ENCODE results near the gene ARID3A.
A peak's percentile ranks its signal among the peaks of the same experiment; 100 is the strongest.
"Not testable (repeated sequence)": the region's sequence is repeated elsewhere in the genome, so short reads cannot be mapped to it uniquely, and the experiment has no call there.

The ARID3A gene

DNA sequence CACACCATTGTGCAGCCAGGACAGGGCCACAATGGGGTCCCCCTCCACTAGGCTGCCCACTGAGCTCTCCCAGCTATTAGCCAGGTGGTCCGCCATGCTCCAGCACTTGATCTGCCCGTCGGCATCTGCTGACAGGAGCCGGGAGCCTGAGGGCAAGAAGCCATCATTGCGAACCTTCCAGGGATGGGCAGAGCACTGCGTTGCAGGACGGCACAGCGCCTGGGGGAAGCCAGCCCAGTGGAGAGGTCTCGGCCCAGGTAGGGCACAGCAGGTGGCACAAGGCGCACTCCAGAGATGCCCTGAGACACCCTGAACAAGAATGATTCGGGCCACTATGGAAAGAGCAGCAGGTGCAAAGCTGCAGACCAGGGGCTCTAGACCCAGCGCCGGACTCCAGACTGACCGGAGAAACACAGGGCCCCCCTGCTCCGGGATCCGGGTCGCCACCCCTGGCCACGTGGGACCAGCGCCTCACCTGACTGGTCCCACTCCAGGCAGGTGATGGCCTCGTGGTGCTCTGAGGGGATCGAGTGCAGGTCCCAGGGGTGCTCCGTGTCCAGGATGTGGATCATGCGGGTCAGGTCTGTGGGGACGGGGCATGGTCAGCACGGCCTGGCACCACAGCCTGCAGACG lies 36.1 kb upstream of the ARID3A start:
- no peak for TF ChIP-seq Cebpa-rat (IDR thresholded peaks at IDR 0.05)
- 0 out of 22 replicates have a peak overlapping the region, but pooled peaks of 1 of the 11 experiments have one; percentile 3 for H3K9ac ChIP-seq
- peaks cover 6 to 25% (median 13%) of the 10 kb centered on the region in 10 experiments; a peak in 18 of 20 replicates for H3K4me1 ChIP-seq
- H3K9me3 ChIP-seq (replicated peaks in 1 of 11): no peaks in the 10 kb centered on the region
- no peaks in the 10 kb centered on the region for H3K27me3 ChIP-seq
- H3K27ac ChIP-seq: no peak overlapping the region
- H3K4me2 ChIP-seq: no peak overlapping the region
- H3K4me3 ChIP-seq: no peak overlapping the region
- peaks cover 52 to 65% (median 63%) of the 10 kb centered on the region in 11 experiments for H3K36me3 ChIP-seq
- peaks cover 0 to 71% (median 33%) of the 10 kb centered on the region in 11 experiments; a peak in 15 of 22 replicates for H4K20me1 ChIP-seq

DNA sequence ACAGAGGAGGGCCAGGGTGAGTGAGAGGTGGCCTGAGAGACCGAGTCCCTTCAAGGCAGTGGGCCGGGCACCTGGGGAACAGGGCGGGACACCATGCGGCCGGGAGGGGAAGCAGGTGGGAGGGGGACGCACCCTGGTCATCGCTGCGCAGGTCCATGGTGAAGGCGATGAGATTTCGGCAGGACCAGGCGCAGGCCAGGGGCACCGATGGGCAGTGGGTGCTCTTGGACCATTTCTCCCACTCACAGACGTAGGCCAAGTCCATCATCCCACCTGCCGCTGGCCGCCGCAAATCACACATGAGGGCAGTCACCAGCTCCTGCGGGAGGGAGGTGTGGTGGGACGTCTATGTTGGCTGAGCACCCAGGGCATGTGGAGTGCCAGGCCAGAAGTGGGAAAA lies 35.0 kb upstream of the ARID3A start:
- H3K36me3 ChIP-seq: peaks cover 42 to 57% (median 53%) of the 10 kb centered on the region in 11 experiments
- no peak for TF ChIP-seq Cebpa-rat (IDR thresholded peaks at IDR 0.05)
- H3K9ac ChIP-seq: peak overlapping the region in 4 of 11 experiments; percentile 18 to 34 (median 24); a peak in 3 of 22 replicates
- peaks cover 0 to 61% (median 33%) of the 10 kb centered on the region in 11 experiments; a peak in 15 of 22 replicates for H4K20me1 ChIP-seq
- no peaks in the 10 kb centered on the region for H3K27me3 ChIP-seq
- peak overlapping the region in 2 of 11 experiments; percentile 25 to 86; a peak in 1 of 22 replicates for H3K4me2 ChIP-seq
- H3K4me1 ChIP-seq: peaks cover 6 to 25% (median 13%) of the 10 kb centered on the region in 10 experiments; a peak in 18 of 20 replicates
- H3K4me3 ChIP-seq: no peak overlapping the region
- H3K9me3 ChIP-seq (replicated peaks in 1 of 11): no peaks in the 10 kb centered on the region
- H3K27ac ChIP-seq: no peak overlapping the region

DNA sequence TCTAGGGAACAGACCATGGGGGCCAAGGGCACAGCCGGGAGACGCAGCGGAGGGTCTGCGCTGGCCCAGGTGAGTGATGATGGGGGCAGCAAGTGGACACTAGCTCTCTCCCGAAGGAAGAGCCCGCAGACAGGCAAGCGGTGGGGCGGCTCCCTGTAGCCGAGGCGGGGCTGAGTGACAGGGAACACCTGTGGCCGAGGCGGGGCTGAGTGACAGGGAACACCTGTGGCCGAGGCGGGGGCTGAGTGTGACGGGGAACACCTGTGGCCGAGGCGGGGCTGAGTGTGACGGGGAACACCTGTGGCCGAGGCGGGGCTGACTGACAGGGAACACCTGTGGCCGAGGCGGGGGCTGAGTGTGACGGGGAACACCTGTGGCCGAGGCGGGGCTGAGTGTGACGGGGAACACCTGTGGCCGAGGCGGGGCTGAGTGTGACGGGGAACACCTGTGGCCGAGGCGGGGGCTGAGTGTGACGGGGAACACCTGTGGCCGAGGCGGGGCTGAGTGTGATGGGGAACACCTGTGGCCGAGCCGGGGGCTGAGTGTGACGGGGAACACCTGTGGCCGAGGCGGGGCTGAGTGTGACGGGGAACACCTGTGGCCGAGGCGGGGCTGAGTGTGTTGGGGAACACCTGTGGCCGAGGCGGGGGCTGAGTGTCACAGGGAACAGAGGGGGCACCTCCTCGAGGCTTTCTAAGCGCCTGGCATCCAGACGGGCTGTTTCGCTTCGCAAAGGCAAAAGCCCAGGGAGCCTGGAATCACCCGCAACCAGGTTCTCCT lies 34.2 kb upstream of the ARID3A start:
- peaks cover 42 to 57% (median 51%) of the 10 kb centered on the region in 11 experiments for H3K36me3 ChIP-seq

DNA sequence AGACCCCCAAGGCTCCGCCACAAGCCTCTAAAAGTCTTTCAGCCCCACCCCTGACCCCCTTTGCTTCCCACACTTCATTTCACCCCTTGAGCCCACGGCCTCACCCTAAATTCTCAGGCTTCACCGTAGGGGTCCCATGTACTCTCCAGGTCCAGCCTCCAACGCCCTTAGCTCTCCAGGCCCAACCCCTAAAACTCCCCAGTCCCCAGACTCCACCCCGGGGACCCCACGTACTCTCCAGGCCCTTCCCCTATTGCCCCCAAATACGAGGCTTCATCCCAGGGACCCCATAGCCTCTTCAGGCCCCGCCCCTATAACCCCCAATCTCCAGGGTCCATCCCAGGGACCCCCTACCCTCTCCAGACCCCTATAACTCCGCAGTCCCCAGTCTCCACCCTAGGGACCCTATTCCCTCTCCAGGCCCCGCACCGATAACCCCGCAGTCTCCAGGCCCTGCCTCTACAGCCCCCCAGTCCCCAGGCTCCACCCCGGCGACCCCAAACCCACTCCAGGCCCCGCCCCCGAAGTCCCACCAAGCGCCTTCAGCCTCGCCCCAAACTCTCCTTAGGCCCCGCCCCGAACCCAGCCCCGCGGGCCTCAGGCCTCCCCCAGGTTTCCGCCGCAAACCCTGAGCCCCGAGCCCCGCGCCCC lies 33.5 kb upstream of the ARID3A start:
- peaks cover 0 to 57% (median 33%) of the 10 kb centered on the region in 11 experiments; a peak in 15 of 22 replicates for H4K20me1 ChIP-seq
- H3K9me3 ChIP-seq (replicated peaks in 1 of 11): no peaks in the 10 kb centered on the region
- no peak for TF ChIP-seq Cebpa-rat (IDR thresholded peaks at IDR 0.05)
- H3K4me1 ChIP-seq: peaks cover 6 to 25% (median 13%) of the 10 kb centered on the region in 10 experiments; a peak in 18 of 20 replicates
- H3K4me2 ChIP-seq: peak overlapping the region; percentile 84 to 93 (median 88)
- H3K27me3 ChIP-seq: no peaks in the 10 kb centered on the region
- peak overlapping the region; percentile 91 to 97 (median 93) for H3K9ac ChIP-seq
- H3K36me3 ChIP-seq: peaks cover 42 to 57% (median 51%) of the 10 kb centered on the region in 11 experiments
- peak overlapping the region; percentile 71 to 90 (median 78) for H3K4me3 ChIP-seq
- H3K27ac ChIP-seq: peak overlapping the region; percentile 90 to 97 (median 95)

More for the DNA sequence above, 34.2 kb upstream of the ARID3A start:
- H3K4me2 ChIP-seq: peak overlapping the region; percentile 84 to 93 (median 88)
- peaks cover 0 to 59% (median 33%) of the 10 kb centered on the region in 11 experiments; a peak in 15 of 22 replicates for H4K20me1 ChIP-seq
- not testable (repeated sequence) for H3K9me3 ChIP-seq (replicated peaks in 1 of 11); H3K27me3 ChIP-seq
- peak overlapping the region; percentile 91 to 97 (median 93) for H3K9ac ChIP-seq
- peak overlapping the region; percentile 71 to 90 (median 78) for H3K4me3 ChIP-seq
- peak overlapping the region in 9 of 11 experiments; percentile 90 to 97 (median 95); a peak in 15 of 22 replicates for H3K27ac ChIP-seq
- H3K4me1 ChIP-seq: peaks cover 6 to 25% (median 13%) of the 10 kb centered on the region in 10 experiments; a peak in 18 of 20 replicates

DNA sequence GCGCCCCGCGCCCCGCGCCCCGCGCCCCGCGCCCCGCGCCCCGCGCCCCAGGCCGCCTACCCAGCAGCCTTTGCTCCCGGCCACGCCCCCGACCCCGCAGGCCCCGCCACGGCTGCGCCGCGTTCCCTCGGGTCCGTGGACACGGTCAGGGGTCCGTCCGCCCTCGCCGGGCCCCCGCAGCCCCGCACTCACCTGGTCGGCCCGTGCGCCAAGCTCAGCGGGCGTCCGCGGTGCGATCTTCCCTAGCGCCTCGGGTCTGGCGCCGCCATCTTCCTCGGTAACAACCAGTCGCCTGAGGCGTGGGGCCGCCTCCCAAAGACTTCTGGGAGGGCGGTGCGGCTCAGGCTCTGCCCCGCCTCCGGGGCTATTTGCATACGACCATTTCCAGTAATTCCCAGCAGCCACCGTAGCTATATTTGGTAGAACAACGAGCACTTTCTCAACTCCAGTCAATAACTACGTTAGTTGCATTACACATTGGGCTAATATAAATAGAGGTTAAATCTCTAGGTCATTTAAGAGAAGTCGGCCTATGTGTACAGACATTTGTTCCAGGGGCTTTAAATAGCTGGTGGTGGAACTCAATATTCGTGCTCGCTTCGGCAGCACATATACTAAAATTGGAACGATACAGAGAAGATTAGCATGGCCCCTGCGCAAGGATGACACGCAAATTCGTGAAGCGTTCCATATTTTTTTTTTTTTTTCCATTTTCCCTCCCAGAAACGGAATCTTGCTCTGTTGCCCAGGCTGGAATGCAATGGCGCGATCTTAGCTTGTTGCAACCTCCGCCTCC lies 32.7 kb upstream of the ARID3A start, which contains the start of the genes MED16 and RNU6-9:
MED16 (minus strand) TSS at position 294 of the 796 bp plus-strand sequence. CDS start 2,056 bp downstream, outside the sequence.
RNU6-9 (plus strand) TSS at position 591 of the 796 bp plus-strand sequence.
- no peaks in the 10 kb centered on the region for H3K9me3 ChIP-seq (replicated peaks in 1 of 11)
- peaks cover 0 to 61% (median 33%) of the 10 kb centered on the region in 11 experiments; a peak in 15 of 22 replicates for H4K20me1 ChIP-seq
- H3K4me3 ChIP-seq: peak within 1 kb of the TSS; percentile 71 to 90 (median 78)
- peaks cover 40 to 55% (median 49%) of the 10 kb centered on the region in 11 experiments for H3K36me3 ChIP-seq
- H3K4me1 ChIP-seq: peaks cover 12 to 25% (median 20%) of the 10 kb centered on the region in 10 experiments; a peak in 19 of 20 replicates
- H3K4me2 ChIP-seq: peak within 1 kb of the TSS; percentile 84 to 93 (median 88)
- H3K9ac ChIP-seq: peak within 1 kb of the TSS; percentile 91 to 97 (median 93)
- peak within 1 kb of the TSS; percentile 90 to 97 (median 95) for H3K27ac ChIP-seq
- H3K27me3 ChIP-seq: no peaks in the 10 kb centered on the region
- no peak for TF ChIP-seq Cebpa-rat (IDR thresholded peaks at IDR 0.05)

DNA sequence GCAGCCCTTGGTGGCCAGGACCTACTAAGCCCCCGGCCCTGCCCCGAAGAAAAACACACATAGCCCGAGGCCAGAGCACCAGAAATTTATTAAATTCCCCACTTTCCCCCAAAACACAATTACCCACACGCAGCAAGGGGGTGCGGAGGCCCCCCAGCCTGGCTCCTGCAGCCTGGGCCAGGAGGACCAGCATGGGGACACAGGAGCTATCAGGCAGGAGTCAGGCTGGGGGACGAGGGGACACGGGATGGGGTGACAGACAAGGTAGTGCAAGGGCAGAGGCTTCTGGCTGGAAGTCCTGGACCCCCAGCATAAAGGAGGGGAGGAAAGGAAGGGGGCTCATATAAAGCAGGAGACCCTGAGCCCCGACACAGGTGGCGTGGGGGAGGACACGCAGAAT lies 29.4 kb upstream of the ARID3A start:
- no peaks in the 10 kb centered on the region for H3K9me3 ChIP-seq (replicated peaks in 1 of 11)
- H3K4me3 ChIP-seq: no peak overlapping the region

DNA sequence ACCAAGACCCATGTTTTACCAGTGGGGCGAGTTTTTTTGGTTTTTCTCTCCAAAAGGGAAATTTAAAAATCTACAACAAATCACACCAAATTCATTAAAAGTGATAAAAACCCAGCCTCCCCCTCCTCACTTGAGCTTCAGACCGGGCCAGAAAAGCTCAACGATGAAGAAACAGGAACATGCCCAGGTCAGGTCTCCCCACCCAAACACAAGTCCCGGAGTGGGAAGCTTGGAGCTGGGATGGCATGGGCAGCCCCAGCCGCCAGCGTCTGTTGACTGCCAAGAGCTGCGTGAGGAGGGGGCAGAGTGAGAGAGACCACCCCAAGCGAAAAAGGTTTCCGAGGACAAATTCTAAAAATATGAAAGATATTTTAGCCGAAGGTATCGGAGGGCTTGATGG lies 28.8 kb upstream of the ARID3A start:
- Histone ChIP-seq H3K27me3 (no peaks in the 10 kb centered on the region), H3K4me1 (peaks cover 10 to 37% (median 25%) of the 10 kb centered on the region in 10 experiments), H3K27ac (no peak overlapping the region), H3K36me3 (peaks cover 28 to 51% (median 36%) of the 10 kb centered on the region in 11 experiments; a peak in 20 of 22 replicates), H3K4me3 (no peak overlapping the region), H3K4me2 (no peak overlapping the region), H3K9me3 (replicated peaks in 1 of 11) (no peaks in the 10 kb centered on the region), H3K9ac (0 out of 22 replicates have a peak overlapping the region, but pooled peaks of 1 of the 11 experiments have one; percentile 10), H4K20me1 (peaks cover 11 to 57% (median 30%) of the 10 kb centered on the region in 11 experiments; a peak in 19 of 22 replicates)
- no peak for TF ChIP-seq Cebpa-rat (IDR thresholded peaks at IDR 0.05)

More for the DNA sequence above, 29.4 kb upstream of the ARID3A start:
- H3K9ac ChIP-seq: no peak overlapping the region
- no peaks in the 10 kb centered on the region for H3K27me3 ChIP-seq
- H3K4me2 ChIP-seq: no peak overlapping the region
- H3K36me3 ChIP-seq: peaks cover 26 to 47% (median 35%) of the 10 kb centered on the region in 11 experiments; a peak in 20 of 22 replicates
- peaks cover 15 to 41% (median 29%) of the 10 kb centered on the region in 10 experiments for H3K4me1 ChIP-seq
- TF ChIP-seq Cebpa-rat (IDR thresholded peaks at IDR 0.05): no peak
- peaks cover 7 to 57% (median 33%) of the 10 kb centered on the region in 11 experiments; a peak in 19 of 22 replicates for H4K20me1 ChIP-seq
- H3K27ac ChIP-seq: no peak overlapping the region
